Measurements from ENCODE around the gene BCL2A1. TPM values are rescaled to one million over a fixed set of nuclear protein-coding genes. Genes with fewer than 3 reads are reported as not detected.

BCL2A1 gene
- total and polyA plus RNA-seq, 10 of the 15 experiments (the other 5 are each of a cell fraction or from before 2014, with no cell fraction given): 181 to 570 (median 321) TPM

DNA sequence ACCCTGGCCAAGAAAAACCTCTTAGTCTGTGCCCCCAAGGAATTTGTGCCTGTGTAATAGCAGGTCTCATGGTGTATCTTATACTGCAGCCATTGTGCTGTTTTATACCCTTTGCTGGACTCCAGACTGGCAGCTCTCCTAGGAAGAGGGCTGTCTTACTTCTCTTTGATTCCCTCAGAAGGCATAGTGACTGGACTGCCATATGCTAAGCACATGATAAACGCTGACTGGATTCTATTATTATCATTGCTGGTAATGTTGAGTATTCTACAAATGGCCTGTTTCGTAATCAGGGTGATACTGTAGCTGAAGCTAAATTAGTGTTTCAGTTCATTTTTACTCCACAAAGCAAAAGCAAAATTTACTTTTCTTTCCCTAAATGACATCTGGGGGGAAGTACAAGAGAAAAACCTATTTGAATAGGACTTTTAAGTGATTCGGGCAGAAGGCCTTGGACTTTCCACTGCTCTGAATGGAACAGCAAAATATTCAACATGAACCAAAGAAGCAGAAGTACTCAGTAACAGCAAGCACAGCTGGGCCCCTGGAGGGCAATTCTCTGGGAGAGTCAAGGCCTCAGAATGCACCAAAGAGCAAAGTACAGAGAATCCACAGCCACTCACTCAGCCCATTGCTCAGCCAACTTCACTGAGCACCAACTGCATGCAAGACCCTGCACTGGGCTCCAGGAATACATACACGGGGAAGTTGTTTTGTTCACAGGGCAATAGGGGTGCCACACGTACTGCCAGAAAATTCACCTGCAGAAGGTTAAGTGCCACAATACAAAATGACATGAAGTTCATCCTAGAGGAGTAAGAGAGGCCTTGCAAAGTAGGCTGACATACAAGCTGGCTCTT lies 7.9 kb upstream of the BCL2A1 start (continued):
- TF ChIP-seq NFXL1 (IDR thresholded peaks at IDR 0.05; ENCODE audit: borderline replicate concordance) (no peak), SP1 (IDR thresholded peaks at IDR 0.05; ENCODE audit: low read depth, low read length) (no peak), WRNIP1 (IDR thresholded peaks at IDR 0.05; ENCODE audit: borderline replicate concordance, low read depth, low read length) (0 out of 2 replicates have a peak, but pooled peaks have one; percentile 58), MTA3 (IDR thresholded peaks at IDR 0.05; ENCODE audit: borderline replicate concordance, low read length) (0 out of 2 replicates have a peak, but pooled peaks have one; percentile 45), RAD21 (IDR thresholded peaks at IDR 0.05; ENCODE audit: insufficient read depth, low read depth, low read length) (peak; percentile 19; the same call in 1 of the 2 replicates), POLR2AphosphoS5 (IDR thresholded peaks at IDR 0.05; ENCODE audit: low read length) (peak; percentile 56; the same call in 1 of the 2 replicates), ESRRA (IDR thresholded peaks at IDR 0.05; ENCODE audit: low read length) (no peak), NR2F1 (conservative IDR thresholded peaks at IDR 0.05) (peak; percentile 38; the same call in 1 of the 2 replicates), ZSCAN29 (IDR thresholded peaks at IDR 0.05) (no peak), GABPA (IDR thresholded peaks at IDR 0.05; ENCODE audit: low read depth) (0 out of 2 replicates have a peak, but pooled peaks have one; percentile 43), SMAD5 (IDR thresholded peaks at IDR 0.05; ENCODE audit: low read depth) (no peak), EP300 (IDR thresholded peaks at IDR 0.05; ENCODE audit: borderline replicate concordance in 1 of 2, control insufficient read depth in 1 of 2, low read depth in 2 of 2, low read length in 2 of 2) (peak; percentile 78 to 87; a peak in 2 of 4 replicates), FOXK2 (IDR thresholded peaks at IDR 0.05) (no peak), KLF5 (IDR thresholded peaks at IDR 0.05; ENCODE audit: partially characterized antibody) (peak; percentile 58), TBL1XR1 (IDR thresholded peaks at IDR 0.05; ENCODE audit: low read depth, low read length) (peak; percentile 91), POLR2A (IDR thresholded peaks at IDR 0.05; ENCODE audit: low read depth, low read length) (no peak), ELK1 (IDR thresholded peaks at IDR 0.05; ENCODE audit: low read depth, low read length) (no peak), ZBED1 (IDR thresholded peaks at IDR 0.05; ENCODE audit: borderline replicate concordance) (peak; percentile 93), CEBPZ (IDR thresholded peaks at IDR 0.05; ENCODE audit: low read depth, low read length) (no peak), GATAD2B (conservative IDR thresholded peaks at IDR 0.05; ENCODE audit: low read depth) (no peak)
- TF ChIP-seq, protein P1, sequence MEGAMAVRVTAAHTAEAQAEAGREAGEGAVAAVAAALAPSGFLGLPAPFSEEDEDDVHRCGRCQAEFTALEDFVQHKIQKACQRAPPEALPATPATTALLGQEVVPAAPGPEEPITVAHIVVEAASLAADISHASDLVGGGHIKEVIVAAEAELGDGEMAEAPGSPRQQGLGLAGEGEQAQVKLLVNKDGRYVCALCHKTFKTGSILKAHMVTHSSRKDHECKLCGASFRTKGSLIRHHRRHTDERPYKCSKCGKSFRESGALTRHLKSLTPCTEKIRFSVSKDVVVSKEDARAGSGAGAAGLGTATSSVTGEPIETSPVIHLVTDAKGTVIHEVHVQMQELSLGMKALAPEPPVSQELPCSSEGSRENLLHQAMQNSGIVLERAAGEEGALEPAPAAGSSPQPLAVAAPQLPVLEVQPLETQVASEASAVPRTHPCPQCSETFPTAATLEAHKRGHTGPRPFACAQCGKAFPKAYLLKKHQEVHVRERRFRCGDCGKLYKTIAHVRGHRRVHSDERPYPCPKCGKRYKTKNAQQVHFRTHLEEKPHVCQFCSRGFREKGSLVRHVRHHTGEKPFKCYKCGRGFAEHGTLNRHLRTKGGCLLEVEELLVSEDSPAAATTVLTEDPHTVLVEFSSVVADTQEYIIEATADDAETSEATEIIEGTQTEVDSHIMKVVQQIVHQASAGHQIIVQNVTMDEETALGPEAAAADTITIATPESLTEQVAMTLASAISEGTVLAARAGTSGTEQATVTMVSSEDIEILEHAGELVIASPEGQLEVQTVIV (IDR thresholded peaks at IDR 0.05; ENCODE audit: borderline replicate concordance, partially characterized antibody): no peak
- TF ChIP-seq, protein P2, sequence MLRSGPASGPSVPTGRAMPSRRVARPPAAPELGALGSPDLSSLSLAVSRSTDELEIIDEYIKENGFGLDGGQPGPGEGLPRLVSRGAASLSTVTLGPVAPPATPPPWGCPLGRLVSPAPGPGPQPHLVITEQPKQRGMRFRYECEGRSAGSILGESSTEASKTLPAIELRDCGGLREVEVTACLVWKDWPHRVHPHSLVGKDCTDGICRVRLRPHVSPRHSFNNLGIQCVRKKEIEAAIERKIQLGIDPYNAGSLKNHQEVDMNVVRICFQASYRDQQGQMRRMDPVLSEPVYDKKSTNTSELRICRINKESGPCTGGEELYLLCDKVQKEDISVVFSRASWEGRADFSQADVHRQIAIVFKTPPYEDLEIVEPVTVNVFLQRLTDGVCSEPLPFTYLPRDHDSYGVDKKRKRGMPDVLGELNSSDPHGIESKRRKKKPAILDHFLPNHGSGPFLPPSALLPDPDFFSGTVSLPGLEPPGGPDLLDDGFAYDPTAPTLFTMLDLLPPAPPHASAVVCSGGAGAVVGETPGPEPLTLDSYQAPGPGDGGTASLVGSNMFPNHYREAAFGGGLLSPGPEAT (IDR thresholded peaks at IDR 0.05; ENCODE audit: low read depth): peak; percentile 88

Data from GM12878 (cell line).